Measurements from ENCODE around the gene SLC35G2. TPM values are rescaled to one million over a fixed set of nuclear protein-coding genes. Genes with fewer than 3 reads are reported as not detected.
"Not testable (repeated sequence)": the region's sequence is repeated elsewhere in the genome, so short reads cannot be mapped to it uniquely, and the experiment has no call there.

Gene SLC35G2
- total RNA-seq, 2 donors from 2014 or later: 0.76 to 2.1 TPM

- peak overlapping the region; percentile 46 for H3K4me3 Mint-ChIP-seq
- DNase-seq (ENCODE audit: low spot score) (no peak), ATAC-seq (no peak)
- H3K36me3 Mint-ChIP-seq: no peaks in the 10 kb centered on the region
- H3K4me1 Mint-ChIP-seq (ENCODE audit: low read depth in 2 of 2): peaks cover 20 to 21% of the 10 kb centered on the region in 2 donors
- H3K9me3 Mint-ChIP-seq: no peaks in the 10 kb centered on the region
- H3K27ac Mint-ChIP-seq: peak overlapping the region; percentile 43 to 66
- H3K27me3 Mint-ChIP-seq: no peaks in the 10 kb centered on the region
These were observed 20.6 kb downstream of the SLC35G2 start for GRCh38 chr3:136839556-136839931.

- no peak for DNase-seq (ENCODE audit: low spot score)
- Mint-ChIP-seq H3K27ac (peak overlapping the region; percentile 43 to 66), H3K4me1 (ENCODE audit: low read depth in 2 of 2) (peaks cover 20 to 21% of the 10 kb centered on the region in 2 donors), H3K27me3 (no peaks in the 10 kb centered on the region), H3K36me3 (no peaks in the 10 kb centered on the region), H3K9me3 (no peaks in the 10 kb centered on the region), H3K4me3 (peak overlapping the region; percentile 46)
- no peak for ATAC-seq
These were observed 21.3 kb downstream of the SLC35G2 start for GRCh38 chr3:136840252-136840651.

GRCh38 chr3:136842294-136842693, 23.4 kb downstream of the SLC35G2 start:
- no peaks in the 10 kb centered on the region for H3K9me3 Mint-ChIP-seq
- H3K27me3 Mint-ChIP-seq: no peaks in the 10 kb centered on the region
- no peak overlapping the region for H3K4me3 Mint-ChIP-seq
- H3K36me3 Mint-ChIP-seq: no peaks in the 10 kb centered on the region
- no peak overlapping the region for H3K27ac Mint-ChIP-seq
- ATAC-seq (no peak), DNase-seq (ENCODE audit: low spot score) (no peak)
- H3K4me1 Mint-ChIP-seq (ENCODE audit: low read depth in 2 of 2): peaks cover 21 to 22% of the 10 kb centered on the region in 2 donors

GRCh38 chr3:136844724-136845123, 25.8 kb downstream of the SLC35G2 start:
- Mint-ChIP-seq H3K27ac (no peak overlapping the region), H3K4me1 (ENCODE audit: low read depth in 2 of 2) (peaks cover 5 to 10% of the 10 kb centered on the region in 2 donors), H3K9me3 (no peaks in the 10 kb centered on the region), H3K36me3 (no peaks in the 10 kb centered on the region), H3K27me3 (no peaks in the 10 kb centered on the region), H3K4me3 (no peak overlapping the region)
- DNase-seq (ENCODE audit: low spot score) (no peak), ATAC-seq (no peak)

GRCh38 chr3:136852180-136852579, 33.3 kb downstream of the SLC35G2 start:
- H3K4me3 Mint-ChIP-seq: no peak overlapping the region
- ATAC-seq (no peak), DNase-seq (ENCODE audit: low spot score) (no peak)
- H3K9me3 Mint-ChIP-seq: no peaks in the 10 kb centered on the region
- H3K27ac Mint-ChIP-seq: peak overlapping the region in 1 of 2 donors; percentile 2
- peaks cover 11 to 12% of the 10 kb centered on the region in 2 donors for H3K4me1 Mint-ChIP-seq (ENCODE audit: low read depth in 2 of 2)
- no peaks in the 10 kb centered on the region for H3K27me3 Mint-ChIP-seq
- peaks cover 13% of the 10 kb centered on the region for H3K36me3 Mint-ChIP-seq

- peaks cover 26 to 27% of the 10 kb centered on the region in 2 donors for H3K4me1 Mint-ChIP-seq (ENCODE audit: low read depth in 2 of 2)
- no peaks in the 10 kb centered on the region for H3K9me3 Mint-ChIP-seq
- no peaks in the 10 kb centered on the region for H3K27me3 Mint-ChIP-seq
- H3K27ac Mint-ChIP-seq: peak overlapping the region in 1 of 2 donors; percentile 24
- ATAC-seq (no peak), DNase-seq (ENCODE audit: low spot score) (no peak)
- H3K36me3 Mint-ChIP-seq: peaks cover 13% of the 10 kb centered on the region
- no peak overlapping the region for H3K4me3 Mint-ChIP-seq
These were observed 37.7 kb downstream of the SLC35G2 start for GRCh38 chr3:136856665-136857064.

GRCh38 chr3:136858381-136858780, 39.5 kb downstream of the SLC35G2 start:
- H3K27me3 Mint-ChIP-seq: no peaks in the 10 kb centered on the region
- H3K36me3 Mint-ChIP-seq: peaks cover 13% of the 10 kb centered on the region
- no peak overlapping the region for H3K27ac Mint-ChIP-seq
- no peaks in the 10 kb centered on the region for H3K9me3 Mint-ChIP-seq
- ATAC-seq (no peak), DNase-seq (ENCODE audit: low spot score) (no peak)
- peaks cover 34 to 36% of the 10 kb centered on the region in 2 donors for H3K4me1 Mint-ChIP-seq (ENCODE audit: low read depth in 2 of 2)
- H3K4me3 Mint-ChIP-seq: no peak overlapping the region

- H3K36me3 Mint-ChIP-seq: peaks cover 7% of the 10 kb centered on the region
- H3K9me3 Mint-ChIP-seq: no peaks in the 10 kb centered on the region
- ATAC-seq (no peak), DNase-seq (ENCODE audit: low spot score) (no peak)
- H3K4me1 Mint-ChIP-seq (ENCODE audit: low read depth in 2 of 2): peaks cover 34 to 36% of the 10 kb centered on the region in 2 donors
- H3K27me3 Mint-ChIP-seq: no peaks in the 10 kb centered on the region
- peak overlapping the region; percentile 92 for H3K4me3 Mint-ChIP-seq
- peak overlapping the region; percentile 96 to 97 for H3K27ac Mint-ChIP-seq
These were observed 41.6 kb downstream of the SLC35G2 start for GRCh38 chr3:136860541-136860940.

- no peaks in the 10 kb centered on the region for H3K27me3 Mint-ChIP-seq
- DNase-seq (ENCODE audit: low spot score) (peak; percentile 99), ATAC-seq (peak; percentile 99)
- H3K27ac Mint-ChIP-seq: peak within 1 kb of the TSS; percentile 96 to 97
- H3K36me3 Mint-ChIP-seq: peaks cover 1% of the 10 kb centered on the region
- H3K4me1 Mint-ChIP-seq (ENCODE audit: low read depth in 2 of 2): peaks cover 42 to 45% of the 10 kb centered on the region in 2 donors
- no peaks in the 10 kb centered on the region for H3K9me3 Mint-ChIP-seq
- peak within 1 kb of the TSS; percentile 92 for H3K4me3 Mint-ChIP-seq
These were observed 43.1 kb downstream of the SLC35G2 start, which contains the start of gene NCK1 for GRCh38 chr3:136861890-136862616. TSS of gene NCK1 (plus strand) at chr3:136862208. CDS start at chr3:136928002, 65,794 bp downstream.

- no peak for DNase-seq (ENCODE audit: low spot score)
- no peaks in the 10 kb centered on the region for H3K9me3 Mint-ChIP-seq
- ATAC-seq: peak; percentile 41 to 43
These were observed 43.8 kb downstream of the SLC35G2 start for GRCh38 chr3:136862617-136863322.

GRCh38 chr3:136869282-136869681, 50.4 kb downstream of the SLC35G2 start:
- H3K4me3 Mint-ChIP-seq: no peak overlapping the region
- H3K27me3 Mint-ChIP-seq: no peaks in the 10 kb centered on the region
- DNase-seq (ENCODE audit: low spot score): no peak
- H3K27ac Mint-ChIP-seq: no peak overlapping the region
- ATAC-seq: no peak
- peaks cover 52 to 55% of the 10 kb centered on the region in 2 donors for H3K4me1 Mint-ChIP-seq (ENCODE audit: low read depth in 2 of 2)
- H3K36me3 Mint-ChIP-seq: peaks cover 22% of the 10 kb centered on the region
- peaks cover 7% of the 10 kb centered on the region for H3K9me3 Mint-ChIP-seq

More at GRCh38 chr3:136862617-136863322, 43.8 kb downstream of the SLC35G2 start:
- H3K27me3 Mint-ChIP-seq: no peaks in the 10 kb centered on the region
- peaks cover 46 to 49% of the 10 kb centered on the region in 2 donors for H3K4me1 Mint-ChIP-seq (ENCODE audit: low read depth in 2 of 2)
- no peaks in the 10 kb centered on the region for H3K36me3 Mint-ChIP-seq
- H3K4me3 Mint-ChIP-seq: peak overlapping the region; percentile 92
- peak overlapping the region; percentile 96 to 97 for H3K27ac Mint-ChIP-seq

- H3K4me3 Mint-ChIP-seq; DNase-seq (ENCODE audit: low spot score); H3K9me3 Mint-ChIP-seq; H3K27me3 Mint-ChIP-seq; ATAC-seq: not testable (repeated sequence)
- Mint-ChIP-seq H3K27ac (peak overlapping the region in 1 of 2 donors; percentile 2), H3K36me3 (peaks cover 27% of the 10 kb centered on the region), H3K4me1 (ENCODE audit: low read depth in 2 of 2) (peaks cover 46 to 54% of the 10 kb centered on the region in 2 donors)
These were observed 53.3 kb downstream of the SLC35G2 start for GRCh38 chr3:136872258-136872657.

GRCh38 chr3:136879510-136879909, 60.6 kb downstream of the SLC35G2 start:
- H3K9me3 Mint-ChIP-seq, H3K27ac Mint-ChIP-seq: not testable (repeated sequence)
- H3K4me1 Mint-ChIP-seq (ENCODE audit: low read depth in 2 of 2): peaks cover 48 to 60% of the 10 kb centered on the region in 2 donors

GRCh38 chr3:136882571-136882970, 63.6 kb downstream of the SLC35G2 start:
- no peaks in the 10 kb centered on the region for H3K27me3 Mint-ChIP-seq
- H3K9me3 Mint-ChIP-seq: peaks cover 5% of the 10 kb centered on the region
- no peak for DNase-seq (ENCODE audit: low spot score)
- H3K4me3 Mint-ChIP-seq: no peak overlapping the region
- H3K4me1 Mint-ChIP-seq (ENCODE audit: low read depth in 2 of 2): peaks cover 57 to 67% of the 10 kb centered on the region in 2 donors
- H3K36me3 Mint-ChIP-seq: peaks cover 7% of the 10 kb centered on the region
- ATAC-seq: peak in 1 of 2 donors; percentile 54
- H3K27ac Mint-ChIP-seq: no peak overlapping the region

More at GRCh38 chr3:136879510-136879909, 60.6 kb downstream of the SLC35G2 start:
- not testable (repeated sequence) for H3K4me3 Mint-ChIP-seq; ATAC-seq; H3K27me3 Mint-ChIP-seq; DNase-seq (ENCODE audit: low spot score)
- H3K36me3 Mint-ChIP-seq: peaks cover 15% of the 10 kb centered on the region
